Measurements from ENCODE around the gene CDC25C. TPM values are rescaled to one million over a fixed set of nuclear protein-coding genes. Genes with fewer than 3 reads are reported as not detected.

Gene CDC25C
- total RNA-seq, 4 donors from 2014 or later: 0.17 TPM; not detected in 3

- Histone ChIP-seq H3K4me1 (peaks cover 21 to 38% (median 34%) of the 10 kb centered on the region in 4 donors), H3K36me3 (peaks cover 5 to 27% (median 23%) of the 10 kb centered on the region in 4 donors), H3K27me3 (no peaks in the 10 kb centered on the region), H3K4me3 (peak overlapping the region; percentile 79 to 97 (median 89)), H3K27ac (replicated peaks in 1 of 4) (peak overlapping the region; percentile 91 to 98 (median 94)), H3K9me3 (no peaks in the 10 kb centered on the region)
- intact Hi-C loops (cut with DNase I): loop anchor here (2.0 to 10.0 kb wide), 2 partner anchors 14 to 124 kb away; partner anchors contain the start of genes CDC23 and KDM3B
- WGBS: 0% methylated on average over 1 of the region's 22 CpGs
- DNase-seq (ENCODE audit: extremely low spot score): no peak
- TF ChIP-seq EP300 (IDR thresholded peaks at IDR 0.05) (no peak), POLR2AphosphoS5 (IDR thresholded peaks at IDR 0.05) (no peak), POLR2A (IDR thresholded peaks at IDR 0.05; ENCODE audit: low read depth) (no peak), CTCF (IDR thresholded peaks at IDR 0.05) (no peak)
Observed at GRCh38 chr5:138338411-138339090, 6.9 kb upstream of the CDC25C start.

GRCh38 chr5:138337685-138338410, 6.2 kb upstream of the CDC25C start, which contains the start of gene FAM53C:
Gene FAM53C, plus strand, starts transcription at chr5:138338266. Its CDS starts 3,070 bp downstream, at chr5:138341336.
- intact Hi-C loops (cut with DNase I): loop anchor here (2.0 to 10.0 kb wide), 2 partner anchors 15 to 123 kb away; partner anchors contain the start of genes CDC23 and KDM3B

GRCh38 chr5:138336952-138337684, 5.5 kb upstream of the CDC25C start:
- Histone ChIP-seq H3K4me1 (peaks cover 25 to 44% (median 39%) of the 10 kb centered on the region in 4 donors), H3K4me3 (peak overlapping the region; percentile 79 to 97 (median 89)), H3K27ac (replicated peaks in 1 of 4) (peak overlapping the region; percentile 91 to 98 (median 94)), H3K9me3 (no peaks in the 10 kb centered on the region), H3K27me3 (no peaks in the 10 kb centered on the region), H3K36me3 (peaks cover 5 to 12% (median 9%) of the 10 kb centered on the region in 4 donors)
- WGBS: 28% methylated on average over 12 of the region's 13 CpGs
- TF ChIP-seq POLR2AphosphoS5 (IDR thresholded peaks at IDR 0.05): no peak
- TF ChIP-seq CTCF (IDR thresholded peaks at IDR 0.05): no peak
- no peak for TF ChIP-seq POLR2A (IDR thresholded peaks at IDR 0.05; ENCODE audit: low read depth)
- TF ChIP-seq EP300 (IDR thresholded peaks at IDR 0.05): no peak
- DNase-seq (ENCODE audit: extremely low spot score): peak; percentile 96
- intact Hi-C loops (cut with DNase I): loop anchor here (10.0 kb wide), 1 partner anchor 122 kb away; the partner anchor contains the start of gene CDC23

More at GRCh38 chr5:138337685-138338410, 6.2 kb upstream of the CDC25C start, which contains the start of gene FAM53C:
- TF ChIP-seq CTCF (IDR thresholded peaks at IDR 0.05): no peak
- no peak for TF ChIP-seq EP300 (IDR thresholded peaks at IDR 0.05)
- peak; percentile 94 to 99 for TF ChIP-seq POLR2AphosphoS5 (IDR thresholded peaks at IDR 0.05)
- TF ChIP-seq POLR2A (IDR thresholded peaks at IDR 0.05; ENCODE audit: low read depth): peak; percentile 93
- no peaks in the 10 kb centered on the region for H3K27me3 ChIP-seq
- 0% methylated on average over 18 of the region's 56 CpGs for WGBS
- no peaks in the 10 kb centered on the region for H3K9me3 ChIP-seq
- peak within 1 kb of the TSS; percentile 91 to 98 (median 94) for H3K27ac ChIP-seq (replicated peaks in 1 of 4)
- peak; percentile 98 for DNase-seq (ENCODE audit: extremely low spot score)
- peaks cover 5 to 20% (median 17%) of the 10 kb centered on the region in 4 donors for H3K36me3 ChIP-seq
- peaks cover 21 to 38% (median 34%) of the 10 kb centered on the region in 4 donors for H3K4me1 ChIP-seq
- peak within 1 kb of the TSS; percentile 79 to 97 (median 89) for H3K4me3 ChIP-seq

DNA sequence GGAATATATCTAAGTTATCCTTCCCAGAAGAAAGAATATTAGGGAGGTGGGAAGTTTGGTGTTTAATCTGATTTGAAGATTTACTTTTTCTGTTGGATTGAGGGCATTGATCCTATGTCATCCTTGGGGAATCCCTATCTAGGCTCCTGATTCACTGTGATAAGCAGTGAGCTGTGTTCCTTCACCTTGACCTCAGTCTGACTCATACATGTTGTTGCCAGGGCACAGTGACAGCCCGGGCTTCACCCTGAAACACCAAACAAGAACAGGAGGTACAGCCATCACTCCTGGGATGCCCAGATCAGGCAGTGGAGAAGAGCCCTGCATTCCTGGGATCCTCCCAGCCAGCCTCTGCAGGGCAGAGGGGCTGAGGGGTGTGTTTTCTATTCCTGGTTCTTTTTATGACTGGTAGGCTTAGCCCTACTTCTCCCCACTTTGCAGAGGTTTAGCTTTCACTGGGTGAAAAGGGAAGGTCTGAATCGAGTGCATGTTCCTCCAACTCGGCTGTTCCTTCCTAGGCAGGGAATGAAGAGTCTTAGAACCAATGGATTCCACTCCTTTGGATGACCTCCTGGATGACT, 3.4 kb upstream of the CDC25C start:
- WGBS: 70% methylated on average over 3 of the region's 3 CpGs
- no peaks in the 10 kb centered on the region for H3K36me3 ChIP-seq
- no peak overlapping the region for H3K27ac ChIP-seq (replicated peaks in 1 of 4)
- DNase-seq (ENCODE audit: extremely low spot score): no peak
- no peak for TF ChIP-seq EP300 (IDR thresholded peaks at IDR 0.05)
- TF ChIP-seq POLR2AphosphoS5 (IDR thresholded peaks at IDR 0.05): no peak
- no peak for TF ChIP-seq POLR2A (IDR thresholded peaks at IDR 0.05; ENCODE audit: low read depth)
- TF ChIP-seq CTCF (IDR thresholded peaks at IDR 0.05): no peak
- peaks cover 24 to 36% (median 34%) of the 10 kb centered on the region in 4 donors for H3K4me1 ChIP-seq
- intact Hi-C loops (cut with DNase I): loop anchor here (10.0 kb wide), 1 partner anchor 120 kb away; the partner anchor contains the start of gene CDC23
- H3K4me3 ChIP-seq: no peak overlapping the region
- H3K9me3 ChIP-seq: no peaks in the 10 kb centered on the region
- H3K27me3 ChIP-seq: no peaks in the 10 kb centered on the region
